IMR-90 (cell line): ENCODE results near the gene PLEK. TPM values are rescaled to one million over a fixed set of nuclear protein-coding genes. Genes with fewer than 3 reads are reported as not detected.
"Not testable (repeated sequence)": the region's sequence is repeated elsewhere in the genome, so short reads cannot be mapped to it uniquely, and the experiment has no call there.

ENCODE experiments used
- ATAC-seq: fragments of 200-7000 bp; cut with Tn5 transposase; 2 replicates; pipeline ENCODE4 v1.9.1; 2020; ENCODE audit warnings: low read depth, mild to moderate bottlenecking, moderate library complexity
- BruUV-seq: library from RNA; stranded (reverse); fragments of 400-500 nt; replicated peaks from 2 replicates; lab custom pipeline; 2021; lab: Mats Ljungman, UMichigan
- CTCF ChIA-PET: fragments of 300-600 bp; formaldehyde crosslinking; extraction: SDS; loops from one replicate; lab custom pipeline; 2021; ENCODE audit warnings: antibody characterized with exemption; lab: Yijun Ruan, JAX
- POLR2A ChIA-PET: fragments of 300-600 bp; sonication (Branson Sonifier 250); formaldehyde crosslinking; loops from one replicate; lab custom pipeline; 2022; ENCODE audit warnings: antibody characterized with exemption; ENCODE audit not compliant: unreplicated experiment; lab: Charles Lee
- DNase-seq: peaks from one replicate; pipeline ENCODE4 v3.0.0; 2013
- H2AFZ ChIP-seq: replicated peaks from 2 replicates; pipeline ENCODE3; 2013; ENCODE audit warnings: low read length, mild to moderate bottlenecking; ENCODE audit not compliant: poor library complexity
- H2AK5ac ChIP-seq: 2 replicates; pipeline ENCODE4 v1.6.1; 2013; ENCODE audit warnings: low read depth, low read length, inconsistent platforms
- H2AK9ac ChIP-seq: replicated peaks from 2 replicates; pipeline ENCODE3; 2013; ENCODE audit warnings: mild to moderate bottlenecking, low read depth, low read length, moderate library complexity; ENCODE audit not compliant: poor library complexity
- H2BK120ac ChIP-seq: 2 replicates; pipeline ENCODE4 v1.6.1; 2013; ENCODE audit warnings: low read depth, low read length, inconsistent platforms
- H2BK15ac ChIP-seq: 3 replicates; pipeline ENCODE4 v1.6.1; 2013; ENCODE audit warnings: low read depth, low read length, inconsistent platforms
- H2BK20ac ChIP-seq: 2 replicates; pipeline ENCODE4 v1.6.1; 2013; ENCODE audit warnings: low read depth, mild to moderate bottlenecking, inconsistent platforms, low read length, moderate library complexity
- H2BK5ac ChIP-seq: 2 replicates; pipeline ENCODE4 v1.6.1; 2013; ENCODE audit warnings: mild to moderate bottlenecking, low read depth, low read length, inconsistent platforms; ENCODE audit not compliant: poor library complexity, severe bottlenecking
- H3K14ac ChIP-seq: replicated peaks from 2 replicates; pipeline ENCODE4 v1.6.1; 2013; ENCODE audit warnings: low read depth, low read length, inconsistent platforms
- H3K18ac ChIP-seq: 2 replicates; pipeline ENCODE4 v1.6.1; 2013; ENCODE audit warnings: low read depth, low read length, control low read depth
- H3K23ac ChIP-seq: 2 replicates; pipeline ENCODE4 v1.6.1; 2013; ENCODE audit warnings: low read depth, low read length, inconsistent platforms
- H3K27ac ChIP-seq: 2 replicates; pipeline ENCODE4 v1.5.1; 2013; ENCODE audit warnings: mild to moderate bottlenecking, control low read depth, low read length; ENCODE audit not compliant: insufficient read depth
- H3K27me3 ChIP-seq: 2 replicates; pipeline ENCODE4 v1.6.1; 2013; ENCODE audit warnings: low read length; ENCODE audit not compliant: control insufficient read depth, insufficient read depth
- H3K36me3 ChIP-seq: 2 replicates; pipeline ENCODE4 v1.6.1; 2013; ENCODE audit warnings: low read length, mixed read lengths; ENCODE audit not compliant: control insufficient read depth, insufficient read depth
- H3K4ac ChIP-seq: 2 replicates; pipeline ENCODE4 v1.6.1; 2013; ENCODE audit warnings: low read depth, low read length, inconsistent platforms
- H3K4me1 ChIP-seq: 2 replicates; pipeline ENCODE4 v1.6.1; 2013; ENCODE audit warnings: low read length, mixed read lengths; ENCODE audit not compliant: control insufficient read depth, insufficient read depth
- H3K4me2 ChIP-seq: 2 replicates; pipeline ENCODE4 v1.6.1; 2013; ENCODE audit warnings: low read depth, mild to moderate bottlenecking, control low read depth, low read length, moderate library complexity
- H3K4me3 ChIP-seq: 2 replicates; pipeline ENCODE4 v1.5.1; 2013; ENCODE audit warnings: low read depth, mild to moderate bottlenecking, control low read depth, low read length, moderate library complexity; ENCODE audit not compliant: insufficient read depth
- H3K56ac ChIP-seq: 2 replicates; pipeline ENCODE4 v1.6.1; 2013; ENCODE audit warnings: low read length, inconsistent platforms; ENCODE audit not compliant: insufficient read depth; ENCODE audit errors: extremely low read depth
- H3K79me1 ChIP-seq, 2 experiments: 2 replicates each; pipeline ENCODE4 v1.6.1; 2013; ENCODE audit warnings: low read length in 2 of 2, inconsistent platforms in 1 of 2, low read depth in 1 of 2
- H3K9ac ChIP-seq: 2 replicates; pipeline ENCODE4 v1.6.1; 2013; ENCODE audit warnings: low read depth, low read length, control low read depth
- H3K9me1 ChIP-seq: 2 replicates; pipeline ENCODE4 v1.6.1; 2013; ENCODE audit warnings: low read length, inconsistent platforms; ENCODE audit not compliant: insufficient read depth
- H3K9me3 ChIP-seq: 2 replicates; pipeline ENCODE4 v1.6.1; 2013; ENCODE audit warnings: low read length; ENCODE audit not compliant: control insufficient read depth, insufficient read depth
- H4K20me1 ChIP-seq: 2 replicates; pipeline ENCODE4 v1.6.1; 2013; ENCODE audit warnings: low read length, inconsistent platforms; ENCODE audit not compliant: insufficient read depth
- H4K5ac ChIP-seq: 2 replicates; pipeline ENCODE4 v1.6.1; 2013; ENCODE audit warnings: mild to moderate bottlenecking, low read depth, low read length, control low read depth
- H4K8ac ChIP-seq, 2 experiments: 2 replicates each; pipeline ENCODE4 v1.6.1; 2013; ENCODE audit warnings: low read depth in 2 of 2, low read length in 2 of 2, control low read depth in 1 of 2, inconsistent platforms in 1 of 2
- H4K91ac ChIP-seq: 2 replicates; pipeline ENCODE4 v1.6.1; 2013; ENCODE audit warnings: low read depth, low read length, inconsistent platforms; ENCODE audit not compliant: insufficient read depth
- CEBPB ChIP-seq: IDR thresholded peaks from 2 replicates; pipeline ENCODE4 v1.6.1; 2012; ENCODE audit warnings: low read depth, low read length, improper control_type of control experiment
- MAFK ChIP-seq: IDR thresholded peaks from 2 replicates; pipeline ENCODE4 v1.6.1; 2012; ENCODE audit warnings: low read depth, low read length, improper control_type of control experiment
- WGBS, 2 experiments: methylation state at CpG; one replicate each; pipeline versions ENCODE4 v1.1.5 to v1.1.7; 2013; ENCODE audit warnings: missing lambda C conversion rate in 2 of 2; ENCODE audit not compliant: insufficient read length in 1 of 2; ENCODE audit errors: extremely low coverage in 2 of 2; 5-methylcytosine and 5-hydroxymethylcytosine counted together
- dilution Hi-C: fragments of 300-500 bp; cut with HindIII; formaldehyde crosslinking; loops from one replicate; pipeline ENCODE4 v1.14.3; 2018; ENCODE audit warnings: low sequenced_read_pairs; ENCODE audit not compliant: unreplicated experiment
- in situ Hi-C: fragments of 300-500 bp; cut with MboI; formaldehyde crosslinking; loops from 3 replicates; pipeline ENCODE4 v1.14.3; 2019; ENCODE audit warnings: low sequenced_read_pairs, inconsistent platforms, mixed read lengths
- intact Hi-C: fragments of 100-400 bp; cut with micrococcal nuclease; formaldehyde crosslinking; loops from 2 replicates; pipeline ENCODE4 v1.10.0; 2022
- polyA plus RNA-seq, 3 experiments: library from polyadenylated mRNA; depleted of rRNA; stranded (reverse); fragments of >200 nt; gene quantifications; 2 replicates each; pipeline ENCODE4 v1.2.3, GENCODE V29; 2012; ENCODE audit warnings: low replicate concordance in 1 of 3
- total RNA-seq: library from RNA; depleted of rRNA; stranded (reverse); fragments of >200 nt; gene quantifications from 2 replicates; pipeline ENCODE4 v1.2.3, GENCODE V29; 2012

PLEK gene
- total and polyA plus RNA-seq, 2 of the 4 experiments (the other 2 are of a cell fraction) = under 0.01 TPM; not detected in 1

GRCh38 chr2:68345129-68345875 is 19.8 kb upstream of the PLEK start (continued):
- no peak for TF ChIP-seq CEBPB

- H4K20me1 ChIP-seq, H3K4me3 ChIP-seq, H3K23ac ChIP-seq, H3K18ac ChIP-seq, H2AK9ac ChIP-seq, H2BK120ac ChIP-seq, DNase-seq, H4K8ac ChIP-seq, intact Hi-C loops, H3K36me3 ChIP-seq, BruUV-seq, H3K4ac ChIP-seq, H3K14ac ChIP-seq, in situ Hi-C loops, H4K5ac ChIP-seq, dilution Hi-C loops, H2BK20ac ChIP-seq, POLR2A ChIA-PET, H2BK15ac ChIP-seq, H2AK5ac ChIP-seq, ATAC-seq, H3K79me1 ChIP-seq, H3K27me3 ChIP-seq, H3K56ac ChIP-seq, H3K9me3 ChIP-seq, H3K9me1 ChIP-seq, H2AFZ ChIP-seq, H3K9ac ChIP-seq, H3K4me1 ChIP-seq, H3K27ac ChIP-seq, H2BK5ac ChIP-seq, H3K4me2 ChIP-seq, H4K91ac ChIP-seq: not testable (repeated sequence)
- TF ChIP-seq MAFK = peak; percentile 66
- 80% methylated on average over 2 of the region's 4 CpGs; no CpG with 5 or more reads in 1 of the 2 experiments for WGBS, 2 experiments
- CTCF ChIA-PET = interaction anchor here (0.6 to 0.7 kb wide), 2 partner anchors 19 to 91 kb away, joined by 3 to 5 read pairs; no protein-coding TSS in a partner anchor
These were observed 16.0 kb upstream of the PLEK start for GRCh38 chr2:68349091-68349490.
